Vagina (tissue), 2 donors: Measurements from ENCODE around the gene YARS1.

Source experiments
- CTCF ChIP-seq, 3 experiments: fragments of 450-650 bp in 2 of 3; fragments of 200-600 bp in 1 of 3; sonication (generic) in 1 of 3; IDR thresholded peaks; one replicate each; pipeline ENCODE4 v1.5.1; 2017 to 2019; ENCODE audit warnings: antibody characterized with exemption in 3 of 3, mild to moderate bottlenecking in 2 of 3, moderate library complexity in 2 of 3
- POLR2A ChIP-seq, 2 donors: fragments of 450-650 bp; IDR thresholded peaks; one replicate each; pipeline ENCODE4 v1.6.1; 2017; ENCODE audit warnings: antibody characterized with exemption in 2 of 2, mild to moderate bottlenecking in 2 of 2, moderate library complexity in 2 of 2
- POLR2AphosphoS5 ChIP-seq, 2 donors: sonication (generic); formaldehyde crosslinking; IDR thresholded peaks; one replicate each; pipeline ENCODE4 v1.9.0; 2017; ENCODE audit warnings: antibody characterized with exemption in 2 of 2, mild to moderate bottlenecking in 2 of 2, low read depth in 1 of 2; ENCODE audit not compliant: insufficient read depth in 1 of 2

- TF ChIP-seq CTCF (IDR thresholded peaks at IDR 0.05) (no peak), POLR2A (IDR thresholded peaks at IDR 0.05) (no peak), POLR2AphosphoS5 (IDR thresholded peaks at IDR 0.05; ENCODE audit: insufficient read depth in 1 of 2, low read depth in 1 of 2) (no peak)
These were observed 30.3 kb downstream of the YARS1 start for GRCh38 chr1:32786856-32787255.
